ENCODE results near the gene EFR3B.

DNA sequence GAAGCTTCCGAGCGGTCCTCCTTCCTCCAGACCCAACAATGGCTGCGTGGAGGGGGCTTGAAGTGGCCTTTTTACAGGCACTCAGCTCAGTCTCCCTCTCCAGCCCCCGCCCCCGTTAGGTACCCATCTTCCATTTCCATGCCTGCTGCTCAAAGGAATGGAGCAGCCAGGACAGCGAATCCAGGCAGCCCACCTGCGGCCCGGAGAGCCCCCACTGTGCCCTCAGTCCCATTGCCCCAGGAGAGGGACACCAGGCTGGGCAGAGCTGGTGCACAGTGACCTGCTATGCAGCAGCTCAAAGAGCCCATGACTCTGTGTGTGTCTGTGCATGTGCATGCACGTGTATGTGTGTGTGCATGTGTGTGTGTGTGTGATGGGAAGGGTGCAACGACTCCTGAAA is 137.1 kb downstream of the EFR3B start:
- TF ChIP-seq ZFP30 (CRISPR knock-in tag; IDR thresholded peaks at IDR 0.05), result no peak
- no peak for TF ChIP-seq ISL1 (CRISPR knock-in tag; IDR thresholded peaks at IDR 0.05)

All from SK-N-SH treated with all-trans-retinoic acid at 6 μM for 48 hours (cell line).